DMS114 treated with DMSO at 0.1 percent for 48 hours (cell line): ENCODE measurements around the gene SEMA4A.
"Not testable (repeated sequence)": the region's sequence is repeated elsewhere in the genome, so short reads cannot be mapped to it uniquely, and the experiment has no call there.

ENCODE experiments used
- DNase-seq: peaks from one replicate; lab custom pipeline; 2025; ENCODE audit not compliant: unreplicated experiment; lab: John Stamatoyannopoulos, UW

Gene SEMA4A

GRCh38 chr1:156153362-156153761, at the start of gene SEMA4A:
Gene SEMA4A (plus strand): TSS chr1:156153585. CDS start chr1:156154579, 994 bp downstream.
- DNase-seq: no peak

- no peak for DNase-seq
Measured at GRCh38 chr1:156104065-156104810, 49.1 kb upstream of the SEMA4A start.

- DNase-seq: no peak
Measured at GRCh38 chr1:156104861-156105832, 48.2 kb upstream of the SEMA4A start.

- no peak for DNase-seq
Measured at GRCh38 chr1:156106624-156107488, 46.5 kb upstream of the SEMA4A start.

- DNase-seq: no peak
Measured at GRCh38 chr1:156108057-156108456, 45.3 kb upstream of the SEMA4A start.

- no peak for DNase-seq
Measured at GRCh38 chr1:156108664-156109241, 44.6 kb upstream of the SEMA4A start.

GRCh38 chr1:156110252-156110651, 43.1 kb upstream of the SEMA4A start:
- DNase-seq: no peak

- no peak for DNase-seq
Measured at GRCh38 chr1:156111355-156111962, 41.9 kb upstream of the SEMA4A start.

- DNase-seq: no peak
Measured at GRCh38 chr1:156112276-156113137, 40.9 kb upstream of the SEMA4A start.

- DNase-seq: no peak
Measured at GRCh38 chr1:156113282-156113950, 40.0 kb upstream of the SEMA4A start.

- peak; percentile 74 for DNase-seq
Measured at GRCh38 chr1:156114101-156114918, 39.1 kb upstream of the SEMA4A start, which contains the start of gene LMNA. Gene LMNA (plus strand): TSS chr1:156114711. CDS start chr1:156114919, 208 bp downstream.

- DNase-seq: peak; percentile 66
Measured at GRCh38 chr1:156114919-156115513, 38.4 kb upstream of the SEMA4A start.

- DNase-seq: peak; percentile 66
Measured at GRCh38 chr1:156115514-156116374, 37.6 kb upstream of the SEMA4A start.

GRCh38 chr1:156116731-156117130, 36.7 kb upstream of the SEMA4A start:
- not testable (repeated sequence) for DNase-seq

GRCh38 chr1:156117414-156118176, 35.8 kb upstream of the SEMA4A start:
- no peak for DNase-seq
